DND-41 (cell line): ENCODE results near the gene FAM89A.

Source experiments
- ATAC-seq: fragments of 200-7000 bp; cut with Tn5 transposase; 3 replicates; pipeline ENCODE4 v1.9.1; 2021; ENCODE audit warnings: low read depth; ENCODE audit not compliant: insufficient read depth
- DNase-seq: peaks from one replicate; pipeline ENCODE4 v3.0.0-alpha.2; 2020
- H2AFZ ChIP-seq: 2 replicates; pipeline ENCODE4 v1.6.0; 2012; ENCODE audit warnings: low read depth, low read length
- H3K27ac ChIP-seq: 2 replicates; pipeline ENCODE4 v1.5.1; 2012; ENCODE audit warnings: low read length, inconsistent platforms
- H3K27me3 ChIP-seq: fragments of 200-600 bp; sonication (generic); 2 replicates; pipeline ENCODE4 v1.6.0; 2012; ENCODE audit warnings: low read length, mild to moderate bottlenecking, inconsistent platforms; ENCODE audit not compliant: insufficient read depth, poor library complexity
- H3K36me3 ChIP-seq: 2 replicates; pipeline ENCODE4 v1.5.1; 2012; ENCODE audit warnings: low read length, inconsistent platforms; ENCODE audit not compliant: insufficient read depth
- H3K4me1 ChIP-seq: 2 replicates; pipeline ENCODE4 v1.5.1; 2012; ENCODE audit warnings: mild to moderate bottlenecking, low read length; ENCODE audit not compliant: insufficient read depth
- H3K4me2 ChIP-seq: 2 replicates; pipeline ENCODE4 v1.6.0; 2012; ENCODE audit warnings: mild to moderate bottlenecking, moderate library complexity, low read length, inconsistent platforms; ENCODE audit not compliant: insufficient read depth
- H3K4me3 ChIP-seq, 2 experiments: fragments of 200-600 bp in 1 of 2; shearing (Covaris generic) in 1 of 2; 2 replicates each; pipeline ENCODE4 v1.5.1; 2012 to 2016; ENCODE audit warnings: inconsistent platforms in 2 of 2, low read length in 2 of 2, mild to moderate bottlenecking in 2 of 2, low read depth in 1 of 2, moderate library complexity in 1 of 2
- H3K79me2 ChIP-seq: 2 replicates; pipeline ENCODE4 v1.6.0; 2012; ENCODE audit warnings: low read length, inconsistent platforms; ENCODE audit not compliant: insufficient read depth
- H3K9ac ChIP-seq: 2 replicates; pipeline ENCODE4 v1.6.0; 2012; ENCODE audit warnings: low read depth, mild to moderate bottlenecking, inconsistent platforms, low read length, moderate library complexity
- H3K9me3 ChIP-seq: 2 replicates; pipeline ENCODE4 v1.5.1; 2012; ENCODE audit warnings: low read length, moderate library complexity, mild to moderate bottlenecking, inconsistent platforms; ENCODE audit not compliant: insufficient read depth, severe bottlenecking
- H4K20me1 ChIP-seq: 2 replicates; pipeline ENCODE4 v1.6.0; 2012; ENCODE audit warnings: low read length; ENCODE audit not compliant: insufficient read depth
- EZH2 ChIP-seq: IDR thresholded peaks from 3 replicates; pipeline ENCODE4 v1.6.1; 2012; ENCODE audit warnings: borderline replicate concordance, low read depth, mild to moderate bottlenecking, moderate library complexity, low read length, inconsistent platforms; ENCODE audit not compliant: severe bottlenecking
- TF ChIP-seq, protein P1 (sequence below): IDR thresholded peaks from 2 replicates; pipeline ENCODE4 v1.5.1; 2012; ENCODE audit warnings: borderline replicate concordance, low read length, moderate library complexity, mild to moderate bottlenecking; ENCODE audit not compliant: poor library complexity, severe bottlenecking; ENCODE audit errors: extremely low read depth

FAM89A gene

DNA sequence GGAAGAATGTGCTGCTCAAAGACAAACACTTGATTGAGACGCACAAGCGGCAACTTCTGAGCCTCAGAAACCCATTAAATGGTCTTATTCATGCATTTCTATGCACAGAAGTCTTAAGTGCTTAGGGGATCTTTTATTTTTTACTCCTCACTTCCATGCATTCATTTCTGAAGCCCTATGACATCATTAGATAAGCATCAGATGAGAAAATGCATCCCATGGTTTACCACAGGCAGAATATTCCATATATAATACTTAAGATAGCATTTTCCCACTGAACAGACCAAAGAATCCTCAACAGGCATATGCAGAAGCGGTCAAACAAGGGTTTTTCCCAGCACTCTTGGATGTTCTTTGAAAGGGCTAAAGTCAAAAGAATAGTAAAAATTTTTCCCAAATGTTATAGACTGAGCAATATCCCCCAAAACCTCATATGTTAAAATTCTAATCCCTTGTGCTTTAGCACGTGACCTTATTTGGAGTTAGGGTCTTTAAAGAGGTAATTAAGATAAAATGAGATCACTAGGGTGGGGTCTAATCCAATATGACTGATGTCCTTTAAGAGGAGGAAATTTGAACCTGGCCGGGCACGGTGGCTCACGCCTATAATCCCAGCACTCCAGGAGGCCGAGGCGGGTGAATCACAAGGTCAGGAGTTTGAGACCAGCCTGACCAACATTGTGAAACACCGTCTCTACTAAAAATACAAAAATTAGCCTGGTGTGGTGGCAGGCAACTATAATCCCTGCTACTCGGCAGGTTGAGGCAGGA, 22.6 kb upstream of the FAM89A start:
- Histone ChIP-seq H3K4me2 (no peak overlapping the region), H3K4me3 (no peak overlapping the region), H3K27ac (no peak overlapping the region), H4K20me1 (no peaks in the 10 kb centered on the region), H3K9me3 (no peaks in the 10 kb centered on the region), H3K79me2 (no peaks in the 10 kb centered on the region), H3K9ac (no peak overlapping the region), H3K36me3 (no peaks in the 10 kb centered on the region), H3K27me3 (peaks cover 6% of the 10 kb centered on the region), H2AFZ (no peak overlapping the region), H3K4me1 (no peaks in the 10 kb centered on the region)
- DNase-seq (no peak), ATAC-seq (no peak)
- TF ChIP-seq, protein P1, sequence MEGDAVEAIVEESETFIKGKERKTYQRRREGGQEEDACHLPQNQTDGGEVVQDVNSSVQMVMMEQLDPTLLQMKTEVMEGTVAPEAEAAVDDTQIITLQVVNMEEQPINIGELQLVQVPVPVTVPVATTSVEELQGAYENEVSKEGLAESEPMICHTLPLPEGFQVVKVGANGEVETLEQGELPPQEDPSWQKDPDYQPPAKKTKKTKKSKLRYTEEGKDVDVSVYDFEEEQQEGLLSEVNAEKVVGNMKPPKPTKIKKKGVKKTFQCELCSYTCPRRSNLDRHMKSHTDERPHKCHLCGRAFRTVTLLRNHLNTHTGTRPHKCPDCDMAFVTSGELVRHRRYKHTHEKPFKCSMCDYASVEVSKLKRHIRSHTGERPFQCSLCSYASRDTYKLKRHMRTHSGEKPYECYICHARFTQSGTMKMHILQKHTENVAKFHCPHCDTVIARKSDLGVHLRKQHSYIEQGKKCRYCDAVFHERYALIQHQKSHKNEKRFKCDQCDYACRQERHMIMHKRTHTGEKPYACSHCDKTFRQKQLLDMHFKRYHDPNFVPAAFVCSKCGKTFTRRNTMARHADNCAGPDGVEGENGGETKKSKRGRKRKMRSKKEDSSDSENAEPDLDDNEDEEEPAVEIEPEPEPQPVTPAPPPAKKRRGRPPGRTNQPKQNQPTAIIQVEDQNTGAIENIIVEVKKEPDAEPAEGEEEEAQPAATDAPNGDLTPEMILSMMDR, result no peak
- no peak for TF ChIP-seq EZH2

DNA sequence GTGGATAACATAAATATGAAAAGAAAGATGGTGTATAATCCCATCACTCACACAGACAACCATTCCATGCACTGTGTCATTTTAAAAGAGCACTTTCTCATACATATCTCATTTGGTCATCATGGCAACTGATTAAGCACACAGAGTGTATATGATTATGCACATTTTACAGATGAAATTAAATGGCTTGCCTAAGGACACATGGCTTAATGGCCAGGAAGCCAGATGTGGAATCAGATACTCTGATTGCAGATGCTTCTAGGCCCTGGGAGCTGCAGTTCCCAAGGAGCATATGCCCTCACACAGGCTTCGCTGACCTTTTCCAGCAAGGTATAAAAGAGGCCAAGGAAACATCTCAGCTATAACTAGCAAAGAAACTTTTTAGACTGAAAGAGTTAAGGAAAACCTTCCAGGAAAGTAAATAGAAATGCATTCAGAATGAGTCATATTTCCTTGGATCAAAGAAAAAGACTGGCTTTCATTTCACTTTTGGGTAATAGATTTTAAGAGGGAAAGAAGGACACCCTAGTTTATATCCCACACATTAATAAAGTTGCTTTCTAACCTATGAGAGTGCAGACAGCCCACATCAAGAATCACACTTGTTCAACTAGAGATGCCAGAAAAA, 19.6 kb upstream of the FAM89A start:
- Histone ChIP-seq H3K27me3 (no peaks in the 10 kb centered on the region), H3K4me2 (no peak overlapping the region), H3K4me1 (no peaks in the 10 kb centered on the region), H3K27ac (no peak overlapping the region), H3K79me2 (no peaks in the 10 kb centered on the region), H4K20me1 (no peaks in the 10 kb centered on the region), H3K4me3 (no peak overlapping the region), H2AFZ (no peak overlapping the region), H3K9me3 (no peaks in the 10 kb centered on the region), H3K9ac (no peak overlapping the region), H3K36me3 (no peaks in the 10 kb centered on the region)
- DNase-seq (no peak), ATAC-seq (no peak)
- TF ChIP-seq EZH2, result no peak
- TF ChIP-seq, protein P1, result no peak

DNA sequence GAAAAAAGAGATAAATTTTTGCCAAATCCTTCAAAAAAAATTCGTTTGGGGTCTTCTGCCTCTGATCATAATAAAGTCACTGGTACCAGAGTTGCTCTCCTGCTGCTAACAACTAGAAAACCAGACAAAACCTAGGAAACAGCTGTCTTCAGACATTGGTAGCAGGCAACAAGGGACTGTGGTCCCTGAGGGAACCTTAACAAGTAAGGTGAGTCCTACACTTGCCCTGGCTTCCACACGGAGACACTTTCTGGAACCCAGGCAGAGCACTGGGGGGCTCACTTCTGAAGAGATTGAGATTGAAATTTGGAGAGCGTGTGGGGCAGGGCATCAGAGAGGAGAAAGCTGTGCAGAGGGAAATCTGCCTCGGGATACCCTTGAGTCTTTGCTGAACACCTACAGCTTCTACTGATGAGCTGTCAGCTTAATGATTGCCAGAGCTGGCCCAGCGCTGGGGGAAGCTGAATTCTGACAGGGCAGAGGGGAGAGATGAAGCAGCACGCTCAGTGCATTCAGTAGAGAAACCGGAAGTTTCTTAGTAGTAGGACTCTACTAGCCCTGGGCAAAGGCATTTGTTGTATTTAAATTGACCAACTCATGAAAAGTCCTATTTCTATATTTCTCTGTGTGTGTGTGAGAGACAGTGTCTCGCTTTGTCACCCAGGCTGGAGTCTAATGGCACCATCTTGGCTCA, 18.5 kb upstream of the FAM89A start:
- no peaks in the 10 kb centered on the region for H3K79me2 ChIP-seq
- no peaks in the 10 kb centered on the region for H4K20me1 ChIP-seq
- H3K27me3 ChIP-seq, result no peaks in the 10 kb centered on the region
- no peak overlapping the region for H3K4me2 ChIP-seq
- no peaks in the 10 kb centered on the region for H3K9me3 ChIP-seq
- no peaks in the 10 kb centered on the region for H3K4me1 ChIP-seq
- no peak overlapping the region for H2AFZ ChIP-seq
- DNase-seq (no peak), ATAC-seq (no peak)
- H3K27ac ChIP-seq, result no peak overlapping the region
- no peak overlapping the region for H3K9ac ChIP-seq
- TF ChIP-seq, protein P1, result no peak
- no peak for TF ChIP-seq EZH2
- H3K4me3 ChIP-seq, result no peak overlapping the region
- no peaks in the 10 kb centered on the region for H3K36me3 ChIP-seq
